ELR (cell line): ENCODE measurements around the gene GPC1.
A peak's percentile ranks its signal among the peaks of the same experiment; 100 is the strongest.

Source experiments
- DNase-seq: peaks from one replicate; pipeline ENCODE4 v3.0.0-alpha.2; 2015; ENCODE audit warnings: low read depth

Gene GPC1

DNA sequence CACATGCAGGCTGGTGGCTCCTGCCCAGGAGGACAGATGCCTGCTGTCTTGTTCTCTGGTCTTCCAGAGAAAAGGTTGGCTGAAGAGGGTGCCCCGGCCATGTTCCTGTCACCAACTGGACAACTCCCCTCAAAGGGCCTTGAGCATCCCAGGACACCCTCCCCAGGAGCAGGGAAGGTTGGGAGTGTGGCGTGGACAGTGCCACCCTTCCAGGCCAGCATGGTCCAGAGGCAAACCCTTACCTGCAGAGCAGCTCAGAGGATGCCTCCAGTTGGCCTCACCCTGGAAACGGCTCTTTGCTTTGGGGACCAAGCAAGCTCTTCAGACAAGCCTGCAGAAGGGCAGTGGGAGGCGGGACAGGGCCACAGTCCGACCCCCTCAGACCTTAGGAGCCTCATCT lies 4.9 kb upstream of the GPC1 start:
- DNase-seq, result no peak

GRCh38 chr2:240431271-240431660 lies 4.2 kb upstream of the GPC1 start:
- DNase-seq, result no peak

DNA sequence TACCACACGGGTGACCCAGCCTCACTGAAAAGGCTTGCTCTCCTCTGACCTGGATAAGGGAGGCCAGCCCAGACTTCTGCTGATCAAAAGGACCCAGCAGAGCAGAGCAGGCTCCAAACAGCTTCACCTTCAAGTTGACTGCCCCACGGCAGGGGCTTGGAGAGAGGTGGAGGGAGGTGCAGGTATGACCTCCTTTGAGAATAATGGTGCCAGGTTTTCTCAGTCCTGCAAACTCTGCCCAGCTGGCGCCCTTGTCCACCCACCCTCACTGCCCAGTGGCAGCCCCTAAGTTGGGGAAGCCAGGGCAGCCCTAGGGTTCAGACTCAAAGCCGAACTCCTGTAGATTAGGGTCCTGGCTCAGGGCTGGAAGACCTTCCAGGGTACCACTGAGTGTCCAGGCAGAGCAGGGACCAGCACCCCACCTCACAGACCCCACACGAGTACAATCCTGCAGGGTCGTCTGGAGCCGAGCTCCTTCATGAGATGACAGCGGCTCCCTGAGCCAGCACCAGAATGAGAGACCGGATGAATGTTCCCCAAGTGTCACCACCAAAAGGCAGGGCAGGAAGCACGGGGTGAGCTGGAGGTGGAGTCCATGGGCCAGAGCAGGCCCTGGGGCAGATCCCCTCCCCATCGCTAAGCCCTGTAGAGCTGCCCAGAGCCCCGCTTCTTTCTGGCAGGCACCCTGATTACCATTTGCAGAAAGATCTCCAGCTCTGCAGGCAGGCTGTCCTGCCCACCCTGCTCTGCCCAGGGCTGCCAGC lies 3.6 kb upstream of the GPC1 start:
- no peak for DNase-seq

GRCh38 chr2:240432430-240432819 lies 3.0 kb upstream of the GPC1 start:
- no peak for DNase-seq

GRCh38 chr2:240432820-240433801 lies 2.4 kb upstream of the GPC1 start:
- DNase-seq, result no peak

DNA sequence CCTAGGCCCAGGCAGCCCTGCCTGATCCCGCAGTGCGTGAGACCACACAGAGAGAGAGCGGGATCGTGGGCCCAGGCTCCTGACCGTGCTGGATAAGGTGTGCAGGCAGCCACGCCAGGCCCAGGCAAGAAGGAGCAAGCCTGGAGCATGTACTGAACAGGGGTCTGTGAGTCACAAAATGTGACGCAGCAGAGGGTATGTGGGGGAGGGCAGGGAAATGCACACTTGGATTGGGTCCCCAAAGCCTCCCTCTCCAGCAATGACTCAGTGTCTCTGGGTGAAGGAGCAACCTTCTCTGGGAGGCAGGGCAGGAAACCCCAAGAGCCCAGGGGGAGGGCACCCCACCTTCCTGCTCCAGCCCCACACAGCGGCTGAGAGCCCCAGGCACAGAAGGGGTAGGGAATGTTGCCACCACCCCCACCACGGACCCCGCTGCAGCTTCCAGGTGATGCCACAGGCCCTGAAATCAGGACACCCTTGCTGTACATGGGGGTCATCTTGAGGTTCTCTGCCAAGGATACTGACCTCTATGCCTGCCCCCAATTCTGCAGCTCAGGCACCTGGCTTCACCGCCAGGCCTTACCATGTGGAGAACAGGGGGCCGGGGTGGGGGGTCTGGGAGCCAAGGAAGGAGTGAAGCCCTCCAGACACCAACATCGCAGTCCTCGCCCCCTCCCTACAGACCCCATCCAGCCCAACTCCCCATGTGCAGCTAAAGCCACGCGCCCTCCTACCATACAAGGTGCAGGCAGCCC lies 1.3 kb upstream of the GPC1 start:
- DNase-seq, result peak; percentile 97

GRCh38 chr2:240434728-240435456 lies 571 bp upstream of the GPC1 start:
- peak; percentile 92 for DNase-seq

DNA sequence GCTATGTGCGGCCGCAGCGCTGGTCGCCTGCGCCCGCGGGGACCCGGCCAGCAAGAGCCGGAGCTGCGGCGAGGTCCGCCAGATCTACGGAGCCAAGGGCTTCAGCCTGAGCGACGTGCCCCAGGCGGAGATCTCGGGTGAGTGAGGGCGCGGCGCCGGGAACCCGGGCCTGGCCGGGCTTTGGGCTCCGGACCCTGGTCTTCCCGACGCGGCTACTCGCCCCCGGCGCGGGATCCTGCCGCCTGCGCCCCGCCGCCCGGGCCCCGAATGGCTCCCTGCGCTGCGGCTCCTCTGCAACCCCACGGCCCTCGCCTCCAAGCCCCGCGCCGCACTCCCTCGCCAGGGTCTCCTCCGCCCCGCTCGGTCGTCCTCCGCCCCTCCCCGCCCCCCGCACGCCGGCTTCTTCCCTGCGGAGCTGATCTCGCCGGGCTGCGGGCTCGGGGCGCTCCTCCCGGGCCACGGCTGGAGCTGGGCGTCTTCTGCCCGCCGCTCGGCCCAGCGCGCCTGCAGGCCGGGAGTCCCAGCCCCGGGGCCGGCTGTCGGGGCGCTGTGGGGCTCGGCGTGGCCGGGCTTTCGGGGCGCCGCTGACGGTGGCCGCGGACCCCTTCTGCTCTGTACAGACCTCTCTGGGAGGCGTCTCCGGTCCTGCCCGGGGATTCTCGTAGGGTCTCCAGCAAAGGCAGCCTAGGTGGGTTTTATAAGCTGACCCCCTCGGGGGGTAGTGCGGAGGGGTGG lies 652 bp downstream of the GPC1 start:
- DNase-seq, result peak; percentile 48

GRCh38 chr2:240436683-240437550 lies 1.5 kb downstream of the GPC1 start:
- DNase-seq, result peak; percentile 40

DNA sequence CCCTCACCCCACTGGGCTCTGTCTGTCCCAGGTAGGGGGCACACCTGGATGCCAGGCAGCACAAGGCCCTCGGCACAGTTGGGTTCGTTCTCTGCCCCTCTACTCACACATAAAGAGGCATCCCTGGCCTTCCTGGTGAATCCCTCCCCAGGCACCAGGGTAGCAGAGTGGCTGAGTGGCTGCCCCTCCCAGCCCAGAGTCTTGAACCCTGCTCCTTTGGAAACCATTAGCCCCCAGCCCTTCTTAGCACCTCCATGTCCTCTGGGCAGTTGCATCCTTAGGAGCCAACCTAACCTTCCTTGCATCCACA lies 2.0 kb downstream of the GPC1 start:
- DNase-seq, result no peak

DNA sequence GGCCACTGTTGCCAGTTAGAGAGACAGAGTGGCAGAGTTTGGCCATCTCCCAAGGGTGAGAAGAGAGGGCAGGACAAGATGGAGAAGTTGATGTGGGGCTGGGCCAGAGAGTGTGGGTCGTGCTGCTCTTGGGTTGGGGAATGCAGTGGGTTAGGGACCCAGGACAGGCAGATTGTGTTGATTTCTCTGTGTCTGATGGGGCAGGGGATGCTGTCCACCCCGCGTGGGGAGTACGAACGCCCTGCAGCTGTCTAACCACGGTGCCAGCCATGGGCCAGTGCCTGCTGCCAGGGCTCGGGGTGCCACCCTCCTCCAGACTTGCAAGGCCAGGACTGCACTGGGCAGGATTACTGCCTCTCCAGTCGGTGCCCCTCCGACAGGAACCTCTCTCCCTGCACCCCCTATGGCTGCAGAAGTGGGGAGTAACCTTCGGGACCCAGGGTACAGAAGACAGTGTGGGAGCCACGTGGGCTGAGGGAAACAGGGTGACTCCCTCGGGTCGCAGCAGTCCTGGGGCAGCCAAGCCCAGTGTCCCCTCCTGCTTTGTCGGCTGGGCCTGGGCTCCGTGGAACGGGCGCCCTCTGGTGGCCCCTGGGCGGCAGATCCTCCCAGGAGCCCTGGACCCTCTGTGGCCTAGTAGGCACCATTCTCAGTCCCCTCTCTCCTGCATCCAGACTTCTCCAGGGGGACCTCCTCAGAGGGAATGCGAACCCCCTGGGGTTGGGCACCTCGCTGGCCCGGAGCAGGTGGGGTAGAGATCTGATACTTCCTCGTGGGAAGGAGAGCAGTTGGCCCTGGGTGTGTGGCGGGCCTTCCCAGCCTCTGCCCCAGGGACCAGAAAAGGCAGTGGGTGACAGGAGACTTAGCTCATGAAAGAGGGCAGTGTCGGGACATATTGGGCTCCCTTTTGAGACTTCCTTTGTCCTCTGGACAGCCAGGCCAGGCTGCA lies 2.7 kb downstream of the GPC1 start:
- DNase-seq, result peak; percentile 71

DNA sequence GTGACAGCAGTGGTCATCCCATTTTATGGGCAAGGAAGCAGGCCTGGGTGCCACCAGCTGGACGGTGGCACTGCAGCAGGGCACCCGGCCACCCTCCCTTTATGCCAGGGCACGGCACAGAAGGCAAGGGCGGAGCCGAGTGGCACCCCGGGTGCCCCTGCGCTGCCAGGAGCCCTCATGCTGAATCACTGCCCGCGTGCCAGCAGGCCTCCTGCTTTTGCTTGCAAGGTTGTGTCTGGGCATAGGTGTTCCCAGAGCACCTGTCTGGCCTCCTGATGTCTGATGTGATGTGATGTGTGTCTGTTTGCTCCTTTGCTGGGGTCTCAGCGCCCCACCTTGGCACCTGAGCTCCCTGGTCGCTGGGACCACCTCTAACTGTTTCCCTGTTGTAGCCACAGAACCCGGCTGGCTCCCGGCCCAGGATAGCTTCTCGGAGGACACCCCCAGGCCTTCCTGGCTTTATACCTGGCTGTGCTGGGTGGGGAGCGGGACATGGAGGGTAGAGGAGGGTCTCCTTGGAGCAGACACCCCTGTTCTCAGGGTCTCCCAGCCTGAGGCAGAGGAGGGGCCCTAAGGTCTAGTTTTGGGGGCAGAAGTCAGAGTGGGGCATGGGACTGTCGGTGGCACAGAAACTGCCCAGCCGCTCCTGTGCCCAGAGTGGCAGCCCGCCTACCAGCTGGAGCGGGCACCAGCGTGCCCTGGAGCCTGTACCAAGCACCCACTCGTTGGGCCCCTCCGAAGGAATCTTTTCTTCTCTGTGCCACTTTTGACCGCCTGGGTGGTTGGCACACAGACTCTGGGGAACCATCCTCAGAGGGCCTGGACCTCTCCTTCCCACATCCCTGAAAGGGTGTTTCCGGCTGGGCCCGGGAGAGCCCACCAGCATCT lies 3.6 kb downstream of the GPC1 start:
- no peak for DNase-seq

- DNase-seq, result no peak
Observed at GRCh38 chr2:240439698-240440151, 4.3 kb downstream of the GPC1 start.

DNA sequence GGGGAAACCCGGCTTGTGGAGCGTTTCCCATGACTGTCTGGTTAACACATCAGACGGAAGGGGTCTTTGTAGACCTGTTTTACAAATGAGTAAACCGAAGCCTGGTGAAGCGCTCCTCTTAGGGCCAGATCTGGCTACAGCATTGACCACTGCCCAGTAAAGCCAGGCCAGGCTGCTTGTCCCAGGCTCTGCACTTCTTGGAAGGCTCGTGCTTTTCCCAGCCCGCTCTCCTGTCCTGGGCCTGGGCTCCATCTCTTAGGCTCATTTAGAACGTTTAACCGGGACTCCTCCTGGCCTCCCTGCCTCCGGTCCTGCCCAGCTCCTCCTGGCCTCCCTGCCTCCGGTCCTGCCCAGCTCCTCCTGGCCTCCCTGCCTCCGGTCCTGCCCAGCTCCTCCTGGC lies 4.8 kb downstream of the GPC1 start:
- no peak for DNase-seq

- DNase-seq, result no peak
Observed at GRCh38 chr2:240440704-240441320, 5.3 kb downstream of the GPC1 start.

DNA sequence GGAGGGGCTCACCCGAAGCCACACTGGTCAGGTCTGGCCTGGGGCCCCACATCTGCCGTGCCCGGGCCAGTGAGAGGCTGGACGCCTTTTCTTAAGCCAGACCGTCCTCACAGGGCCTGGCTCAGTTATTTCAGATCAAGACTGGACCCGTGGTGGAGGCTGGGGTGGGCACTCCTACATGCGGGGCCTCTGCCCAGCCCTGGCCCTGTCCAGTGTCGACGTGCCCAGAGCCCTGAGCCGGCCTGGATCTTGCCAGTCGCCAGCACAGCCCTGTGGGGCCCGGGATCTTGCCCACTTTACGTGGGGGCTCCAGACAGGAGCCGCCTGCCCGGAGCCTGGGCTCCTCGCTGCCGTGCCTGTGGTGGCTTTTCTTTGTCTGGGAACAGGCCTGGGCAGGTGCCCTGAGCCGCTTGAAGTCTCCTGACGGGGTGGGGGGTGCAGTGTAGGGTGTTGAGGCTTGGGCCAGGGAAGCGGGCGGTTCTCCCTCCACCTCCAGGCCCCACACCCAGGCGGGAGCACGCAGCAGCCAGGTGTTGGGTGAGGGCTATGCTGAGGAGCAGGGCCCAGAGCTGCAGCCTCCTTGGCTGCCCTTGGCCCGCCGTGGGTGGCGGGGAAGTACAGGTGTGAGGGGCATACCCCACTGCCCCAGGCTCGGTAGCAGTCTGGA lies 6.0 kb downstream of the GPC1 start:
- DNase-seq, result no peak

- DNase-seq, result no peak
Observed at GRCh38 chr2:240441993-240442411, 6.5 kb downstream of the GPC1 start.
